Measurements from ENCODE around the gene ZNF500.

- TF ChIP-seq, protein P1, sequence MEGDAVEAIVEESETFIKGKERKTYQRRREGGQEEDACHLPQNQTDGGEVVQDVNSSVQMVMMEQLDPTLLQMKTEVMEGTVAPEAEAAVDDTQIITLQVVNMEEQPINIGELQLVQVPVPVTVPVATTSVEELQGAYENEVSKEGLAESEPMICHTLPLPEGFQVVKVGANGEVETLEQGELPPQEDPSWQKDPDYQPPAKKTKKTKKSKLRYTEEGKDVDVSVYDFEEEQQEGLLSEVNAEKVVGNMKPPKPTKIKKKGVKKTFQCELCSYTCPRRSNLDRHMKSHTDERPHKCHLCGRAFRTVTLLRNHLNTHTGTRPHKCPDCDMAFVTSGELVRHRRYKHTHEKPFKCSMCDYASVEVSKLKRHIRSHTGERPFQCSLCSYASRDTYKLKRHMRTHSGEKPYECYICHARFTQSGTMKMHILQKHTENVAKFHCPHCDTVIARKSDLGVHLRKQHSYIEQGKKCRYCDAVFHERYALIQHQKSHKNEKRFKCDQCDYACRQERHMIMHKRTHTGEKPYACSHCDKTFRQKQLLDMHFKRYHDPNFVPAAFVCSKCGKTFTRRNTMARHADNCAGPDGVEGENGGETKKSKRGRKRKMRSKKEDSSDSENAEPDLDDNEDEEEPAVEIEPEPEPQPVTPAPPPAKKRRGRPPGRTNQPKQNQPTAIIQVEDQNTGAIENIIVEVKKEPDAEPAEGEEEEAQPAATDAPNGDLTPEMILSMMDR (IDR thresholded peaks at IDR 0.05 in 2 of 3, conservative IDR thresholded peaks at IDR 0.05 in 1 of 3; ENCODE audit: control insufficient read depth in 2 of 3, extremely low read depth in 1 of 3, insufficient read depth in 1 of 3, low read depth in 3 of 3, low read length in 3 of 3), result no peak
- TF ChIP-seq EZH2 (IDR thresholded peaks at IDR 0.05; ENCODE audit: borderline replicate concordance, control insufficient read depth, low read depth, low read length) (no peak), BCL3 (IDR thresholded peaks at IDR 0.05; ENCODE audit: borderline replicate concordance, insufficient read depth, low read depth, low read length, poor library complexity, severe bottlenecking) (no peak), MEF2A (IDR thresholded peaks at IDR 0.05; ENCODE audit: insufficient read depth, low read depth, low read length) (no peak), ZNF217 (IDR thresholded peaks at IDR 0.05) (no peak), HDAC2 (IDR thresholded peaks at IDR 0.05) (no peak), MAX (IDR thresholded peaks at IDR 0.05; ENCODE audit: low read depth, low read length) (no peak), FOS (IDR thresholded peaks at IDR 0.05; ENCODE audit: borderline replicate concordance, extremely low read depth, insufficient read length) (no peak), ATF7 (IDR thresholded peaks at IDR 0.05; ENCODE audit: low read depth) (no peak)
- TF ChIP-seq, protein P2, sequence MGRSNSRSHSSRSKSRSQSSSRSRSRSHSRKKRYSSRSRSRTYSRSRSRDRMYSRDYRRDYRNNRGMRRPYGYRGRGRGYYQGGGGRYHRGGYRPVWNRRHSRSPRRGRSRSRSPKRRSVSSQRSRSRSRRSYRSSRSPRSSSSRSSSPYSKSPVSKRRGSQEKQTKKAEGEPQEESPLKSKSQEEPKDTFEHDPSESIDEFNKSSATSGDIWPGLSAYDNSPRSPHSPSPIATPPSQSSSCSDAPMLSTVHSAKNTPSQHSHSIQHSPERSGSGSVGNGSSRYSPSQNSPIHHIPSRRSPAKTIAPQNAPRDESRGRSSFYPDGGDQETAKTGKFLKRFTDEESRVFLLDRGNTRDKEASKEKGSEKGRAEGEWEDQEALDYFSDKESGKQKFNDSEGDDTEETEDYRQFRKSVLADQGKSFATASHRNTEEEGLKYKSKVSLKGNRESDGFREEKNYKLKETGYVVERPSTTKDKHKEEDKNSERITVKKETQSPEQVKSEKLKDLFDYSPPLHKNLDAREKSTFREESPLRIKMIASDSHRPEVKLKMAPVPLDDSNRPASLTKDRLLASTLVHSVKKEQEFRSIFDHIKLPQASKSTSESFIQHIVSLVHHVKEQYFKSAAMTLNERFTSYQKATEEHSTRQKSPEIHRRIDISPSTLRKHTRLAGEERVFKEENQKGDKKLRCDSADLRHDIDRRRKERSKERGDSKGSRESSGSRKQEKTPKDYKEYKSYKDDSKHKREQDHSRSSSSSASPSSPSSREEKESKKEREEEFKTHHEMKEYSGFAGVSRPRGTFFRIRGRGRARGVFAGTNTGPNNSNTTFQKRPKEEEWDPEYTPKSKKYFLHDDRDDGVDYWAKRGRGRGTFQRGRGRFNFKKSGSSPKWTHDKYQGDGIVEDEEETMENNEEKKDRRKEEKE (IDR thresholded peaks at IDR 0.05), result no peak
These were observed 46.5 kb upstream of the ZNF500 start for GRCh38 chr16:4813251-4814003.
